ENCODE data around the gene FILIP1. TPM values are rescaled to one million over a fixed set of nuclear protein-coding genes. Genes with fewer than 3 reads are reported as not detected.

Gene FILIP1
- total RNA-seq, 2 experiments from 2014 or later: not detected

DNA sequence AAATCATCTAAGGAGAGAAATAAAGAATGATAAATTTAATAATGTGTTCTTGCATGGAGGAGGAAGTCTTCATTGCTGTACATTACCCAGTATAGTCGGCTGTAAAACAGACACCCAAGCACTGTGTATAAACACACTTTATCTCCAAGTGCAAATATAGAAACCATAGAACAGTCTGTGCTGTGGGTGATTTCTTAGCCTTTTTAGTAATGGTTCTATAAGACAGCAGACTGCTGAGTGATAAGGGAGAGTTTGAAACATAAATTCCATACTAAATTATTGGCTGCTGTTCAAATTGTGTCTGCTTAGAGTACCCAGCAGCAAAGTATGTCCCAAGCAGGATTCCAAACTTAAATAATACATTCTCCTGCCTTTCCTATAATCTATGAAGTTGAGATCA, 4.6 kb downstream of the FILIP1 start:
- H3K4me3 ChIP-seq (ENCODE audit: low read depth, low read length, poor library complexity, severe bottlenecking): no peak overlapping the region
- H3K4me2 ChIP-seq (ENCODE audit: low read length): no peak overlapping the region
- no peaks in the 10 kb centered on the region for H3K9me2 ChIP-seq (ENCODE audit: insufficient read depth, low read length)
- H4K20me1 ChIP-seq (ENCODE audit: insufficient read depth, low read length): no peaks in the 10 kb centered on the region
- no peaks in the 10 kb centered on the region for H3K79me2 ChIP-seq (ENCODE audit: insufficient read depth, low read depth, low read length)
- DNase-seq (ENCODE audit: low spot score): no peak
- no peaks in the 10 kb centered on the region for H3K36me3 ChIP-seq (ENCODE audit: insufficient read depth, low read length)
- H3K27ac ChIP-seq (ENCODE audit: low read depth, low read length, poor library complexity, severe bottlenecking): no peak overlapping the region
- ChIA-PET CTCF (ENCODE audit: unreplicated experiment) (no interaction called here), POLR2A (no interaction called here)
- H2AFZ ChIP-seq (ENCODE audit: low read length): no peak overlapping the region
- intact Hi-C loops (cut with micrococcal nuclease; ENCODE audit: unreplicated experiment): no loop called here
- BruUV-seq (replicated peaks): no TSS peak
- H3K9me3 ChIP-seq (ENCODE audit: low read length): no peaks in the 10 kb centered on the region
- TF ChIP-seq, protein P1, sequence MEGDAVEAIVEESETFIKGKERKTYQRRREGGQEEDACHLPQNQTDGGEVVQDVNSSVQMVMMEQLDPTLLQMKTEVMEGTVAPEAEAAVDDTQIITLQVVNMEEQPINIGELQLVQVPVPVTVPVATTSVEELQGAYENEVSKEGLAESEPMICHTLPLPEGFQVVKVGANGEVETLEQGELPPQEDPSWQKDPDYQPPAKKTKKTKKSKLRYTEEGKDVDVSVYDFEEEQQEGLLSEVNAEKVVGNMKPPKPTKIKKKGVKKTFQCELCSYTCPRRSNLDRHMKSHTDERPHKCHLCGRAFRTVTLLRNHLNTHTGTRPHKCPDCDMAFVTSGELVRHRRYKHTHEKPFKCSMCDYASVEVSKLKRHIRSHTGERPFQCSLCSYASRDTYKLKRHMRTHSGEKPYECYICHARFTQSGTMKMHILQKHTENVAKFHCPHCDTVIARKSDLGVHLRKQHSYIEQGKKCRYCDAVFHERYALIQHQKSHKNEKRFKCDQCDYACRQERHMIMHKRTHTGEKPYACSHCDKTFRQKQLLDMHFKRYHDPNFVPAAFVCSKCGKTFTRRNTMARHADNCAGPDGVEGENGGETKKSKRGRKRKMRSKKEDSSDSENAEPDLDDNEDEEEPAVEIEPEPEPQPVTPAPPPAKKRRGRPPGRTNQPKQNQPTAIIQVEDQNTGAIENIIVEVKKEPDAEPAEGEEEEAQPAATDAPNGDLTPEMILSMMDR (conservative IDR thresholded peaks at IDR 0.05; ENCODE audit: low read length): no peak
- TF ChIP-seq EZH2phosphoT487 (IDR thresholded peaks at IDR 0.05; ENCODE audit: borderline replicate concordance, low read depth, low read length): no peak
- no peaks in the 10 kb centered on the region for H3K4me1 ChIP-seq (ENCODE audit: insufficient read depth, low read length, poor library complexity, severe bottlenecking)

DNA sequence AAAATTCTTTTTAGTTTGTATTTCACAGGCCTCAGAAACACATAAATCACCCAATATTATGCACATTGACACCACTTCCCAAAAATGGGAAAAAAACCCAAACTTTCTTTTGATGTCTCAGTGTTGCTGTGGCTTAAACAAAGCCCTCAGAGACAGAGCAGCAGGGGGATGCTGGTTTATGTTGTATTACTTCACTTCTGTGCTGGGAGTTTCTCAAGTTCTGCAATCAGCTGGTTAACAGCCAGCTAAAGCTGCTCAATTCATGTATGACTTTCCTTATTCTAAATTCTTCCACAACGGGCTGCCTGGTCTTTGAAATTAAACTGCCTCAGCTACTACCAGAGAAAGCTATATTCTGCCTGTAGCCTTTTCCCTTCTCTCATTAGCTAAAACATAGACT, 5.6 kb downstream of the FILIP1 start:
- intact Hi-C loops (cut with micrococcal nuclease; ENCODE audit: unreplicated experiment): no loop called here
- Histone ChIP-seq H3K36me3 (ENCODE audit: insufficient read depth, low read length) (no peaks in the 10 kb centered on the region), H3K9me3 (ENCODE audit: low read length) (no peaks in the 10 kb centered on the region), H2AFZ (ENCODE audit: low read length) (no peak overlapping the region), H3K4me3 (ENCODE audit: low read depth, low read length, poor library complexity, severe bottlenecking) (no peak overlapping the region), H4K20me1 (ENCODE audit: insufficient read depth, low read length) (no peaks in the 10 kb centered on the region), H3K27ac (ENCODE audit: low read depth, low read length, poor library complexity, severe bottlenecking) (no peak overlapping the region), H3K4me2 (ENCODE audit: low read length) (no peak overlapping the region), H3K9me2 (ENCODE audit: insufficient read depth, low read length) (no peaks in the 10 kb centered on the region), H3K4me1 (ENCODE audit: insufficient read depth, low read length, poor library complexity, severe bottlenecking) (no peaks in the 10 kb centered on the region), H3K79me2 (ENCODE audit: insufficient read depth, low read depth, low read length) (no peaks in the 10 kb centered on the region)
- POLR2A ChIA-PET: interaction anchor here (0.7 kb wide), 2 partner anchors 20 to 422 kb away, joined by 3 read pairs; no protein-coding TSS in a partner anchor
- TF ChIP-seq EZH2phosphoT487 (IDR thresholded peaks at IDR 0.05; ENCODE audit: borderline replicate concordance, low read depth, low read length): no peak
- TF ChIP-seq, protein P1 (conservative IDR thresholded peaks at IDR 0.05; ENCODE audit: low read length): no peak
- CTCF ChIA-PET (ENCODE audit: unreplicated experiment): no interaction called here
- BruUV-seq (replicated peaks): no TSS peak
- no peak for DNase-seq (ENCODE audit: low spot score)

DNA sequence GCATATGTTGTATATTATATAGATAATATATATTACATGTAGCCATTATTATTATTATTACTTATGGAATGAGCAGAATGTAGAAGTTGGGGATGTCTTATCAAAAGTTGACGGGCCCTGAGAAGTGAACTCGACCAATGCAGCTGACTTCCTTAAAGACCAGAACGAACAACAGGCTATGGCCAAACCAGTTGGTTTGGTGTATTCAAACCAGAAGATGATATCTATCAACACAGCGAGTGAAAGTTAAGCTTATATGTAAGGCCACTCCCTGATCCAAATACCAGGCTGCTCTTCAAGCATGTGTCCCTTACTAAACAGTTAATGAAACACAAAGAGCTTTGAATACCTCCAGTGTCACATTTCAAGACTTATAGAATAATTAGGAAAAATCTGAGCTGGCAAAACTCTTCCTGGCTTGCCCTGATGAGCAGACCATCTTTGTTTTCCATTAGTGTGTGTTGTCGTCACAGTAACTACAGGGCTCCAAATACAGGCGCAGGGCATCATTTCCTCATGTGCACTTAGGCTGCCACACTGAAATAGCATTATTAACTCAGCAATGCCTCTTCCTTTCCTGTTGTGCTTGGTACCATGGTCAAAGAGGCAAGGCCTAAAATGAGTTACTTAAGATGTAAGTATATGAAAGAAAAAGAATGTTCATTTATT, 6.6 kb downstream of the FILIP1 start:
- Histone ChIP-seq H3K27ac (ENCODE audit: low read depth, low read length, poor library complexity, severe bottlenecking) (no peak overlapping the region), H2AFZ (ENCODE audit: low read length) (no peak overlapping the region), H3K79me2 (ENCODE audit: insufficient read depth, low read depth, low read length) (no peaks in the 10 kb centered on the region), H3K9me3 (ENCODE audit: low read length) (no peaks in the 10 kb centered on the region), H3K36me3 (ENCODE audit: insufficient read depth, low read length) (no peaks in the 10 kb centered on the region), H3K9me2 (ENCODE audit: insufficient read depth, low read length) (no peaks in the 10 kb centered on the region), H3K4me3 (ENCODE audit: low read depth, low read length, poor library complexity, severe bottlenecking) (no peak overlapping the region), H4K20me1 (ENCODE audit: insufficient read depth, low read length) (no peaks in the 10 kb centered on the region), H3K4me2 (ENCODE audit: low read length) (no peak overlapping the region), H3K4me1 (ENCODE audit: insufficient read depth, low read length, poor library complexity, severe bottlenecking) (no peaks in the 10 kb centered on the region)
- ChIA-PET CTCF (ENCODE audit: unreplicated experiment) (no interaction called here), POLR2A (no interaction called here)
- TF ChIP-seq, protein P1 (conservative IDR thresholded peaks at IDR 0.05; ENCODE audit: low read length): no peak
- no peak for TF ChIP-seq EZH2phosphoT487 (IDR thresholded peaks at IDR 0.05; ENCODE audit: borderline replicate concordance, low read depth, low read length)
- intact Hi-C loops (cut with micrococcal nuclease; ENCODE audit: unreplicated experiment): no loop called here
- DNase-seq (ENCODE audit: low spot score): no peak
- no TSS peak for BruUV-seq (replicated peaks)

Data from OCI-LY7 (cell line).